CD4-positive, alpha-beta T cell treated with Interleukin-4 for 1 hour (primary cell): ENCODE data around the gene CDHR1.
"Not testable (repeated sequence)": the region's sequence is repeated elsewhere in the genome, so short reads cannot be mapped to it uniquely, and the experiment has no call there.

ENCODE experiments used
- DNase-seq, 2 donors: peaks; one replicate each; pipeline ENCODE4 v3.0.0-alpha.2; 2020 to 2022

Gene CDHR1

DNA sequence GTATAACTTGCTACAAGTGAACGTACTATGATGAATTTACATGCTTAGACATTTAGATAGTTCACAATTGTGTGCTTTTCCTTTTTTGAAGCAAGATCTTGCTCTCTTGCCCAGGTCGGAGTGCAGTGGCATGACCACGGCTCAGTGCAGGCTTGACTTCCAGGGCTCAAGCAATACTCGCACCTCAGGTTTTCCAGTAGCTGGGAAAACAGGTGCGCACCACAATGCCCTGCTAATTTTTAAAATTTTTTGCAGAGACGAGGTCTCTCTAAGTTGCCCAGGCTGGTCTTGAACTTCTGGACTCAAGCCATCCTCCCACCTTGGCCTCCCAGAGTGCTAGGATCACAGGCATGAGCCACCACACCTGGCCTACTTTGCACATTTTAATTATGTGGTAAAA lies 18.9 kb upstream of the CDHR1 start:
- no peak for DNase-seq

DNA sequence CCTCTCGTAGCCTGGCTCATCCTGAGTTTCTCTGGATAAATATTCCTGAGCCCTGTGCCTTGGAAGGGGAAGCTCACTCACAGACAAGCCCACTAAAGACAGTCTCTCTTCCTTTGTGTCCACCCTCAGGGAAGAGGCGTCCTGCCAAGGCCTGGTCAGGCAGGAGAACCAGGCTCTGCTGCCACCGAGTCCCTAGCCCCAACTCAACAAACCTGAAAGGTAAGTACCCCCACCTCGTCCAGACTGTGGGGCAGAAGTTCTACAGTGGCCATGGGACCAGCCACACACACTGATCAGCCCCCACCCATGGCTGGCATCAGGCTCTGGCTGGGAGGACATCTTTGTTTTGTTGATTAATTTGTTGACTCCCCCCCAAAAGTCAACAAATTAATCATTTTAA lies 18.0 kb upstream of the CDHR1 start:
- no peak for DNase-seq

DNA sequence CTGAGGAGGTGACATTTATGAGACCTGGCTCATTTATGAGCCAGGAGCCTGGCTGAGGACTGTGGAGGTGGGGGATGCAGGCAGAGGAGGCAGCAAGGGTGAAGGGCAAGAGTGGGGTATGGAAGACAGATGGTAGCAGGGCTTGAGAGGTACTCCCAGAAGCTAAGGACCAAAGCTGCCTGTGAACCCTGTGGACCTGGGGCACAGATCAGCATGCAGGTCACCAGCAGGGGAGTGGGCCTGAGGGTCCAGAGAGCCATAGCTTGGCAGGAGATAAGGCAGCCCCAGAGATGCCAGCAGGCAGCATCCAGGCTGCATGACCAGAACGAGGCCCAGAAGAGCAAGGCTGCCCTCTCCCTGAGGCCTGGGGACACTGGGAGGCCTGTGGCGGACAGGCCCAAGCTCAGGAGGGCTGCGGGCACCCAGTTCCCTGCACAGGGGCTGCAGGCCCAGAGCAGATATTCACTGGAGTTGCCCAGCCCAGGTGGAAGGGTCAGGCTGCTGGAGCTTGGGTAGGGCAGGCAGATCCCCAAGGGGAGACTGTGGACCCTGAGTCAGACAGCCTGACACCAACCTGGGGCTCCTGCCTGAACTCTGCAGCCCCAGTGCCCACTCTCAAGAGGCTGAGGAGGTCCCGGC lies 17.4 kb upstream of the CDHR1 start:
- DNase-seq: no peak

DNA sequence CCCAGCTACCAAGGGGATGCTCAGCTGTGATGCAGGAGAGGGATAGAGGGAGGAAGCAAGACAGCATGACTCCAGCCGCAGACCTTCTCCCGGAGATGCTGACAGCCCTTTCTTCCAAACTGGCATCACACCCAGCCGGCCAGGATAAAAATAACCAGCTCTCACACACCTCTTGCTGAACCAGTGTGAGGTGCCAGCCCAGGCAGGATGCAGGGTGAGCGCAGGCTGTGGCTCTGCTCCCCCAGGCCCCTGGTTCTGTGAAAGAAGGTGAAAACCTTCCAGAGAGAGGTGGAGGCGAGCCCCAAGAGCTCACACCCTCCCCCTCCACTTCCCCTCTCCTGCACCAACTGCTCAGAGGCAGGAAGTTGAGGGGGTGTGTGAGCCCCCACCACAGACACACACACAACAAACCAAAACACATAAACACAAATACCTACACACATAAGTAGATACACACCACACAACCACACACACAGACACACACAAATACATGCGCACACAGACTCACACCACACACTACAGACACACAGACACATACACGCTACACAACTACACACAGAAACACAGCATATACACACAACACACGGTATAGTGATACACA lies 16.7 kb upstream of the CDHR1 start:
- DNase-seq: peak; percentile 73

DNA sequence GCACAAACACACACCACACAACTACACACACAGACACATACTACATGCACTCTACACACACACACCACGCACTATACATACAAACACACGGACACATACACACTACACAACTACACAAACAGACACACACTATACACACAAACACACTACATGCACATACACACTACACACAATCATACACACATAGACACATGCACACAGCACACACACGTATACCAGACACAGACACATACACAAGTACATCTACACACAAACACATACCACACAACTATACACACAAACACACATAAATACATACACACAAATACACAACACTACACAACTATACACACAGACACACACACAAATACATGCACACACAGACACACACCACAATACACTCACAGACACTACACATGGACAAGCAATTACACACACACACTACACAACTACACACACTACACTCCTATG lies 16.2 kb upstream of the CDHR1 start:
- DNase-seq: no peak

DNA sequence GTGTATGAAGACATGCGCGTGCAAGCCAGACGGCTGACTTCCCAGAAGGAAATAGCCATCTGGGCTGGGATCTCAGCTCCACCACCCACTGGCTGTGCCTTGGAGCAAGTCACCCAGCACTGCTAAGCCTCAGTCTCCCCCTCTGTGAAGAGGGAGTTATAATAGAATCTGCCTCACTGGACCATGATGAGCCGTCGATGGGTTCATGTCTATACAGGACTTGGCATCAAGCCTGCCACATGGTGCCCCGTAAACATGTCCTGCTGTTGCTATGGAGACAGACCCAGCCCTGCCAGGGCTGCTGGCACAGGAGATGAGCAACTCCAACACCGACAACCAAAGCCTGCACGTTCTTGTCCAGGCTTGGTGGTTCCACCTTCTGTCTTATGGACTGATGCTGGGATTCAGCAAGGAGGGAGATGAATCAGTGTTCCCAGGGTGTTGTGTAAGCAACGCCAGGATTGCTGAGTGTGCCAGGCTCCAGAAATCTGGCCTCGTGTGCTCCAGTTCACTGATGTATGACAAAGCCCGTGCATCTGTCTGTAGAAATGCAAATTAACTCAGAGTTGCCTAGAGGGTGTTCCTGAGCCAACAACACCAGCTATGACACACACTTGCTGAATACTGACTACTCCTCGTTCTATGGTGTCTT lies 15.2 kb upstream of the CDHR1 start:
- peak; percentile 32 to 64 for DNase-seq

DNA sequence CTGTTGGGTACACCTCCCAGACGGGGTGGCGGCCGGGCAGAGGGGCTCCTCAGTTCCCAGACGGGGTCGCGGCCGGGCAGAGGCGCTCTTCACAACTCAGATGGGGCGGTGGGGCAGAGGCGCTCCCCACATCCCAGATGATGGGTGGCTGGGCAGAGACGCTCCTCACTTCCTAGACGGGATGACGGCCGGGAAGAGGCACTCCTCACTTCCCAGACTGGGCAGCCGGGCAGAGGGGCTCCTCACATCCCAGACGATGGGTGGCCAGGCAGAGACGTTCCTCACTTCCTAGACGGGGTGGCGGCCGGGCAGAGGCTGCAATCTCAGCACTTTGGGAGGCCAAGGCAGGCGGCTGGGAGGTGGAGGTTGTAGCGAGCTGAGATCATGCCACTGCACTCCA lies 14.0 kb upstream of the CDHR1 start:
- DNase-seq: not testable (repeated sequence)

DNA sequence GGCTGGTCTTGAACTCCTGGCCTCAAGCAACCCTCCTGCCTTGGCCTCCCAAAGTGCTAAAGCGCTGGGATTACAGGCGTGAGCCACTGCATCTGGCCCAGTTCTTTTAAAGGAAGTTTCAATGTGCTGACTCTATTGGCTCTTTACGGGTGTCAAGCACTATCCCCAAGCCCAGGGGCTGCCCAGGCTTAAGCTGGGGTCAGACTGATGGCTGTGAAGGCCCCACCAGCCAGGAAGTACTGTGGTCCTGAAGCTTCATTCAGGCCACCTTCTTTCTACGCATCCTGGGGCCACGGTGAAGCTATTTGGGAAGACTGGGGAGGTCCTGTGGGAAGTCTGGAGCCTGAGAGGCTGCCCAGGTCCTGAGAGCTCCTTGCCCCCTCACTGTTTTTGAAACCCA lies 12.7 kb upstream of the CDHR1 start:
- no peak for DNase-seq

DNA sequence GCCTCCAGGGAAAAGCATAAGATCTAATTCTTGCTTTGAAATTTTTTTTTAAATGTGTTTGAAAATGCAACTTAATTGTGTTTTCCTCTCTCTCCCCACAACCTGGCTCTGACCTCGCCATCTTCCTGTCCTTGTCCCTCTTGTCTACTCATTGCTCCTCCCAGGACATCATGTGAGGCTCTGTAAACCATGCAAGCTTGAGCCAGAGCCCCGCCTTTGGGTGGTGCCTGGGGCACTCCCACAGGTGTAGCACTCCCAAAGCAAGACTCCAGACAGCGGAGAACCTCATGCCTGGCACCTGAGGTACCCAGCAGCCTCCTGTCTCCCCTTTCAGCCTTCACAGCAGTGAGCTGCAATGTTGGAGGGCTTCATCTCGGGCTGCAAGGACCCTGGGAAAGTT lies 9.8 kb upstream of the CDHR1 start:
- no peak for DNase-seq

DNA sequence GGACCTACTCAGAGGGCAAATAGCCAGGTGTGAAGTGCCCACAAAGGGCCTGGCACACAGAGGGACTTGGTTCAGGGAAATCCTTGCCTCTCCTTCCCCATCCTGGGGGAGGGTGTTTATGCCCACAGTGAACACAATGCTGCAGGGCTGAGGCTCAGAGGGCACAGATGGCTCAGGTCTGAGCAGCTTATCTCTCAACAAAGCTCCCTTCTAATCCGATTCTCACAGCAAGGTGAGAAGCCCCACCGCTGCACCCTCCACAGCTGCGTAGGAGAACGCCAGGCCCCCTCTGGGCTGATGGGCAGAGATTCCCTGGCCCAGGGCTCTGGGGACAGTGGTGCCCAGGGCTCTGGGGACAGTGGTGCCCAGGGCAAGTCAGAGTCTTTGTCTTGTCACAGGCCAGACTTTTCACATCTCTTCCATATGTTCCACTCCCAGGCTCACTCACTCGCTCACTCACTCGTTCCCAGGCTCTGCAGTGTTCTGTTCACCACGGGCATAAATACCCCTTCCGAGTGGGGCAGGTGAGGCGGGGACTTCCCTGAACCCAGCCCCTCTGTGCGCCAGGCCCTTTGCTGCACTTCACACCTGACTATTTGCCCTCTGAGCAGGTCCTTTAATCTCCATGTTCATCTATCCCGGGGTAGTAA lies 8.7 kb upstream of the CDHR1 start:
- no peak for DNase-seq

DNA sequence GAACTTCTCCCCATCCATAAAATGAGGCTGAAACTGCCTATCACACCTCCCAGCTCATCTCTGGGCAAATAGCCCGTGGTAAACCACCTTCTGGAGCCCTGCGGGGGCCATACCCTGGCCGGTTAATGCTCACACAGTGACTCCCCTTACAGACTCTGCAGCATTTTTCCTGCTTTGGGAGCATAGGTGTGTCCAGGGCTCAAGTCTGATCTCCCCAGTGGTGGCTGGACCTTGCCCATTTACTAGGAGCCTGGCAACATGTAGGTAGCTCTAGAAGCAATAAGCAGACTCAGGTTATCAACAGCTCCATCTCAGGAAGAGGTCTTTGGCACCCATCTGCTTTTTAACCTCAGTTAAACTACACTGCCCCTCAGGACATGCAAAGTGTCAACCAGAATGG lies 5.5 kb upstream of the CDHR1 start:
- no peak for DNase-seq

DNA sequence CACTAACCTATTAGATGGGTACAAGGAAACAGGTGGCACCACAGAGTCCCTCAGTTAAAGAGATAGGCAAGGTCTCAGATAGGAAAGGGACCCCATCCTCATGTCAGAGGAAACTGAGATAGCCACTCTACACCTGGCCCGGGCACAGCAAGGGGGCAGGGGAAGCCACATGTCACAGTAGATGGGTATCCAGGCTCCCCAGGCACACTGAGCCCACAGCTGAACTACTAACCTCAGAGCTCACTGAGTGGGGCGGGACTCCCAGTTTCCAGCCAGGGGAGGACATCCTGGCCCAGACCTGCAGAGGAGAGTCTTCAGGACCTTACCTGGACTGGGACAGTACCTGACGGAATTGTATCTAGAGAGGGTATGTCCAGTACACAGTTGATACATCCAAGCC lies 3.7 kb upstream of the CDHR1 start:
- no peak for DNase-seq

DNA sequence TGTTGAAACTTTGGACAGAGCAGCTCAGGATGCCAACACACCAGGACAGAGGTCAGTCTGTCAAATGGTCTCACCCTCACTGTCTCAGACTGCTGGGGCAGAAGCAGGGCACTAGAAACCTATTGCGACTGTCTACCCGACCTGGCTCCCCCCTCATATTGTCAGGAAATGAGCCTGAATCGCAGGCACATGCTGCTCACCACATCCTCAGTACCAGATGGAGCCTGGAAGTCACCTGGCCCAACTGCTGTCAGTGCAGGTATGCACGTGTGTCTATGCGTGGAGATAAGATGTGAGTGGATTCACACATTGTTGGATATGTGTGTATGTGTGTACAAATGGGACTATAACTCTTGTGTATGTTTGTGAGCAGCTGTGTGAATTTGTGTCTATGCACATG lies 3.2 kb upstream of the CDHR1 start:
- DNase-seq: peak in 1 of 2 donors; percentile 29

DNA sequence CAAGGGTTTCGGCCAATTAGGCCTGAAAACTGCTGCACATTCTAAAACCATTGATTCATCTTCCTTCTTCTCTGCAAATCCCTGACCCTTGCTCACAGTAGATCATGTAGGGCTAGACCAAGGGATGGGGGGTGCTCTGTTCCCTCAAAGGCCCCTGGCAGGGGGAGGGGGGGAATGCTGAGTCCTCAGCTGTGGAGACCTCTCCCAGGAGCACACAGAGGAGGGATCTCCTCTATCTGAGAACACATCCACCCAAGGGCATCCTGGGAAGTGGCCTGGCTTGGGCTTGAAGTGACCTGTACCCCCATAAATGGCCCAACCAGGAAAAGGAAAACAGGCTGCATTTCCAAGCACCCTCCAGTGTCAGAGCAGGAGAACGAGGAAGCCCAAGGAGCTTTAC lies 1.0 kb upstream of the CDHR1 start:
- no peak for DNase-seq

DNA sequence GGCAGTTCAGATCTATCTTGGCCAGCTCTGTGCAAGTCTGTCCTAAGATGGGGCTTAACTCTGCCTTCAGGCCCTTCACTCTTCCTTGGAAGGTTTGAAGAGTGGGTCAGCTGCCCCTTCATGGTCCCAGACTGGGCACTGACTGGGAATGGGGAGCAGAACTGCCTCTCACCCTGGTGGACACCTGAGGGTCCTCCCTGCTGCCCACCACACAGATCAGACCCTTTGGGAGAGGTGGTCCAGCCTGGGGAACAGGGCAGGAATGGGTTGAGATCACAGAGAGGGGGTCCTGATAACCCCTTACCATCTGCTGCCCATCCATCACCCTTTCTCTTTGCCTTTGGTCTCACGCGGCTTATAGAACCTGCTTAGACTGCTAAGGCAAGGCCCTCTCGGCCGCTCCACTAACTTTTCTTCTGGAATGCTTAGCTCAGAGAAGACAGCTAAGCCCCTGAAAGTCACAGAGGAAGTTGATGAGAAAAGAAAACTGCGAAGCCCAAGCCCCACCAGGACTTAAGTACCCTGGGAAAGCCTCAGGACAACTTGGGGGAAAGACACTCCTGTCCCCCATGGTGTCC lies 402 bp upstream of the CDHR1 start:
- DNase-seq: no peak

DNA sequence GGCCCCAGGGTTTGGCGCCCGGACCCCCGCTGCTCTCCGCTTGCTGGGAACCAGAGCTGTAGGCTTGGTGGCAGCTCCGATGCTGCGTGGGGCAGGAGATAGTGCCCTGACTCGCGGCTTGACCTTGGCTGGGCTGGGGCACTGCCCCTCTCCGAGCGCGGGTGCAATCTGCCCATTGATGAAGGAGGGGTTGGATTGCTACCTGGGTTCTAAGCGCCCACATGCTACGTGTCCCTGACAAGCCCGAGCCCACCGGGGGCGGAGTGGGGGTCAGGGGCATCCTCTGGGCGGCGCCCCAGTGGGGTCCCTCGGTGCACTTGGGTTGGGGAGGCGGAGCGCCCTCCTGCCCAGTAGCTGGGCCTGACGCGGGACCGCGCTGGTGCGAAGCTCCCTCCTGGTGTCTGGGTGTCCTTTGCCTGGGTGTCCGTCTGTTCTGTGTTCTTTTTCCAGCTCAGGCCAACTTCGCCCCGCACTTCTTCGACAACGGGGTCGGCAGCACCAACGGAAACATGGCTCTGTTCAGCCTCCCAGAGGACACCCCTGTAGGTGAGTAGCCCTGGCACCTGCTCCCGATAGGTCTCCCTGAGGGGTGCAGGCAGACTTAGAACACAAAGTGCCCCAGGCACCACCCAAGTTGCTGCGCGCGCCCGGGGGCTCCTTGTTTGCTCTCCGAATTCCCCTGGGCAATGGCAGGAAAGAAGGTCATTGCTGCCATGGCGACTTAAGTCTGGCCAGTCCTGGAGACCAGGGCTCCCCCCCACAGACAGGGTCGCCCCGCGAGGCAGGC lies 900 bp downstream of the CDHR1 start:
- DNase-seq: no peak

DNA sequence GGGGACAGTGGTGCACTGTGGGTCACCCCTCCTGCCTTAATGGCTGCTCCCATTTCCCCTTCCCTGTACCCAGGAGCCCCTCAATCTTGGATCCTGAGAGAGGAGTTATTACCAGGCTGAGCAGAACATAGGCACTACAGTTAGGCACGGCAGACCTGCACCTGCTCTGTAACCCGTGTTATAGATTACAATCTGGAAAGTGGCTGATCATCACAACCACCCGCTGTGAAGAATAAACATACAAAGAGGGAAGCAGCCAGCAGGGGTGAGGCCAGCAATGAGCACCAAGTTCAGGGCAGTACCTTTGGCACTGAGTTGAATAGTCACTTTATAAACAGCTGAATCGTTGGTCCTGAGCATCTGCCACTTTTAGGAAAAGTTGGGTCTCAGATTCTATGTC lies 1.7 kb downstream of the CDHR1 start:
- no peak for DNase-seq

DNA sequence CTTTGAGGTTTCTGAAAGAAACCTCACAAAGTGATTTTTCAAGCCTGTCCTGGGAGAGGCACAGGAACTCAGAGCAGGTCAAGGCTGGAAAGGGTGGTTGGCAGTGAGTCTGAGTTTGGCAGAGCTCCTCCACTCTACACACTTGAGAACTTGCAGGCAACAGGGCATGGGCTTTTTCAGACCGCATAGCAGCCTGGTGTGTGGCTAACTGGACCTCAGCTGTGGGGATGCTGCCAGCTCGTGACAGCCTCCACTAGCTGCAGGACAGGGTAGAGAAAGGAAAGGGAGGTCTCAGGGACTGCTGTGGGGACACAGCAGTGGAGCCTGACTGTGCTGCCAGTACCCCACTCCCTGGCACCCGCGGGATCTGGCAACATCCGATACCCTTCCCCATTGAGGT lies 2.6 kb downstream of the CDHR1 start:
- no peak for DNase-seq

DNA sequence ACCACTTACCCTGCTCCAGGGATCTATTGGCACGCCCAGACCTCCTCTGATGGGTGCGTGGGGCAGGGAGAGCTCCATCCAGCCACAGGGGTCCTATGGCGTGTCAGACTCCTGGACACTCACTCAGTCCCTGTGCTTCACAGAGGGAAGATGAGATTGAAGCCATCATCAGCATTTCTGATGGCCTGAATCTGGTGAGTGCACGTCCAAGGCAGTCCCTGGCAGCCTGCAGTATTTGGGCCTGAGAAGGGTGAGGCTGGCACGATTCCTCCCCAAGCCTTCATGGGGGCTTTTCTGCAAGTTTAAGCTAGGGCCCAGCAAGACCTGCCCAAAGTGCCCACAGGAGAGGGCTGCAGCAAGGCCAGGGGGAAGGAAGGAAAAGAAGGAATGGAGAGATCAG lies 3.3 kb downstream of the CDHR1 start:
- DNase-seq: no peak

DNA sequence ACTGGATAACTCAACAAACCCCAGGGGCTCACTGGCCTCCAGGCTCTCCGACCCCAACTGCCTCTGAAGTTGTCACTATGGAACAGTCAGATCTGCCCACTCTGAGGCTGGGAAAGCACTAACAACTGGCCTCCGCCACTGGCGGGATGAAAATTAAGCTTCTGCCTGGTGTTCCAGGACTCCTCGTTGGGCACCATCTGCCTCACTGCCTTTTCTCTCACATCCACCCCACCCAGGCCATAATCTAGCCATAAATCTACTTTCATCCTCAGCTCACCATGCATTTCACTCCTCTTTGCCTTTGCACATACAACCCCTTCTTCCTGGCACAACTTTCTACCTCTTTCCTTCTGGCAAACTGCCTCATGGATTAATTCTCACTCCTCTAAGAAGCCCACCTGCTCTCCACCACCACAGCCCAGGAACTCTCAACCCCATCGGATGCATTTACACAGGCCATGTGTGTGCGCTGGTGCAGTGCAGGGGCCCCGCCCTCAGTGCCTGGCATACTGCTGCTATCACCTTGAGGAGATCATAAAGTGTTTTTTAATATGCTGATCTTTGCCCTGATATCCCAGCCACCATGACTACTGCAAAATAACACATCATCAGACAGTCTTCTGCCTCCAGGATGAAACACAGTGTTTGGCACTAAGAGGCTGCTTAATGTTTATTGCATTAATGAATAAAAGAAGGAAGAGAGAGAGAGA lies 4.0 kb downstream of the CDHR1 start:
- DNase-seq: no peak

DNA sequence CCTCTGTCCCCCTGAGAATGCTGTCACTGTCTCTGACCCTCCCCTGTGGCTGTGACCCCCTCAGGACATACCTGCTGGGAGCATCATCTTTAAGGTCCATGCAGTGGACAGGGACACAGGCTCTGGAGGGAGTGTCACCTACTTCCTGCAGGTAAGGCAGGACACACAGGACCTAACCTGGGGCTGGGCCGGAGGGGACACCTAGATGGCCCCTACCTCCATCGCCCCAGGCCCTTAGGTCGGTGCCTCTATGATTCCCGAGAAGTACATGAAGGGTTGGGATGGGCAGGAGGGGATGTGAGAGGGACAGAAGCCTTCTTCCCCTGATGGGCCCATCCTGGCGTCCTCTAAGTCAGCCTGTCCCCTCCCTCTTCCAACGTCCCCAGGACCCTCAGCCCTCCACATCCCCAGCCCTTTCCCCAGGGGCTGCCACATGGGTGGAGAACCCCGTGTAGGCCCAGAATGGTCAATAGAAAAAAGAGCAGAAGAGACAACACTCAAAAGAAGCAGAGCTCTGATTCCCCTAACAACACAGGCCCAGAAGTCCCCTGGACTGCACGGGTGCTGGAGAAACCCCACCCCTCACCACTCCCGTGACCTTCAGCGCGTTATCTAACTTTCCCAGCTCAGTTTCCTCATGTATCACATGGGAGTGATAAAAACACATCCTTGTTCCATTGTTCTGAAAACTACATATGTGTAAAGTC lies 6.4 kb downstream of the CDHR1 start:
- no peak for DNase-seq

DNA sequence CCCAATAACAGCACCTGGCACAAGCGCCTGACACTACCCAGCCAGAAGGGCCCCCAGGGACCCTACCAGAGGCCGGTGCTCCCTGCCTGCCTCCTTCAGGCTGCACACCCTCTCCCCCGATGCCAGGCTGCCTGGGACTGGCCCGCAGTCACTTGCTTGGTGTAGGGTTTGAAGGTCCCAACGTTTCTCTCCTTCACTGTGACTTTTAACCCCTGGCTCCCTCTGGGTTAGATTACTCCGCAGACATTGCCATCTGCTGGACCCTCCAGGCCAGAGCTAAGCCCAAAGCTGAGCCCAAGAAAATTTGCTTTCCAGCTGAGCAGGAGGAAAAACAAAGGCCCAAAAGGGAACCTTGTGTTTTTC lies 6.9 kb downstream of the CDHR1 start:
- DNase-seq: no peak
